Adrenal gland (tissue), 5 donors: ENCODE results near the gene RBKS.

ENCODE experiments used
- CTCF ChIP-seq, 6 experiments: fragments of 450-650 bp in 4 of 6; fragments of 200-600 bp in 2 of 6; sonication (generic) in 1 of 6; IDR thresholded peaks; 1 replicate in 5 of 6; 2 replicates in 1 of 6; pipeline versions ENCODE4 v1.5.1 to v1.8.0; 2016 to 2021; ENCODE audit warnings: antibody characterized with exemption in 6 of 6, mild to moderate bottlenecking in 2 of 6, moderate library complexity in 1 of 6
- POLR2A ChIP-seq, 2 donors: fragments of 450-650 bp; IDR thresholded peaks; one replicate each; pipeline ENCODE4 v1.6.1; 2017; ENCODE audit warnings: antibody characterized with exemption in 2 of 2, mild to moderate bottlenecking in 2 of 2, moderate library complexity in 1 of 2
- donor health status: DM: no; HTN: no; CAD: no.

GRCh38 chr2:27907547-27907946, 17.4 kb upstream of the RBKS start:
- TF ChIP-seq CTCF (IDR thresholded peaks at IDR 0.05) (no peak), POLR2A (IDR thresholded peaks at IDR 0.05) (no peak)
